H1 (cell line): ENCODE results near the gene OR9G4. TPM values are rescaled to one million over a fixed set of nuclear protein-coding genes. Genes with fewer than 3 reads are reported as not detected.

Experiments used
- CTCF ChIA-PET: fragments of 300-600 bp; sonication (Branson Sonifier 250); formaldehyde crosslinking; loops from one replicate; lab custom pipeline; 2021; ENCODE audit not compliant: partially characterized antibody; lab: Charles Lee
- POLR2A ChIA-PET: fragments of 300-600 bp; sonication (Branson Sonifier 250); formaldehyde crosslinking; loops from one replicate; lab custom pipeline; 2021; ENCODE audit warnings: inconsistent platforms; ENCODE audit not compliant: partially characterized antibody; lab: Charles Lee
- DNase-seq, 2 experiments: peaks; one replicate each; pipeline versions ENCODE4 v3.0.0 to v3.0.0-alpha.2; 2010 to 2022; ENCODE audit warnings: low spot score in 2 of 2, low read depth in 1 of 2, mixed read lengths in 1 of 2
- FAIRE-seq: peaks from 2 replicates; lab custom pipeline; 2011; peaks lifted over from hg19 to GRCh38; lab: Jason Lieb, UNC
- H2AFZ ChIP-seq: 2 replicates; pipeline ENCODE4 v1.8.1; 2012; ENCODE audit warnings: low read length, inconsistent platforms
- H2AK5ac ChIP-seq: 2 replicates; pipeline ENCODE4 v1.6.1; 2013; ENCODE audit warnings: low read depth, low read length
- H2BK120ac ChIP-seq: replicated peaks from 2 replicates; pipeline ENCODE3; 2013; ENCODE audit warnings: low read depth, low read length, inconsistent platforms
- H2BK12ac ChIP-seq: 2 replicates; pipeline ENCODE4 v1.6.1; 2013; ENCODE audit warnings: low read depth, low read length
- H2BK15ac ChIP-seq: 2 replicates; pipeline ENCODE4 v1.6.1; 2013; ENCODE audit warnings: low read length
- H2BK20ac ChIP-seq: 2 replicates; pipeline ENCODE4 v1.6.1; 2013; ENCODE audit warnings: low read length
- H2BK5ac ChIP-seq: 2 replicates; pipeline ENCODE4 v1.6.1; 2013; ENCODE audit warnings: low read depth, low read length
- H3K14ac ChIP-seq: 2 replicates; pipeline ENCODE4 v1.6.1; 2013; ENCODE audit warnings: inconsistent platforms; ENCODE audit not compliant: insufficient read length
- H3K18ac ChIP-seq: 2 replicates; pipeline ENCODE4 v1.6.1; 2013; ENCODE audit warnings: low read length; ENCODE audit errors: extremely low read depth
- H3K23ac ChIP-seq: 2 replicates; pipeline ENCODE4 v1.6.1; 2013; ENCODE audit warnings: inconsistent platforms; ENCODE audit not compliant: insufficient read length
- H3K23me2 ChIP-seq: 2 replicates; pipeline ENCODE4 v1.6.1; 2013; ENCODE audit warnings: low read depth, low read length
- H3K27ac ChIP-seq: 2 replicates; pipeline ENCODE4 v1.6.1; 2011; ENCODE audit warnings: low read depth, low read length, inconsistent platforms
- H3K27me3 ChIP-seq, 4 experiments: replicated peaks in 1 of 4; 1 replicate in 1 of 4; 2 replicates in 3 of 4; pipeline versions ENCODE4 v1.6.1 to v1.8.1; 2011 to 2013; ENCODE audit warnings: low read length in 3 of 4, mild to moderate bottlenecking in 3 of 4, inconsistent platforms in 2 of 4, mixed read lengths in 2 of 4, moderate library complexity in 1 of 4; ENCODE audit not compliant: control insufficient read depth in 3 of 4, insufficient read depth in 3 of 4; ENCODE audit errors: extremely low read depth in 1 of 4
- H3K36me3 ChIP-seq, 4 experiments: 2 replicates each; pipeline versions ENCODE4 v1.6.1 to v1.8.1; 2011 to 2013; ENCODE audit warnings: mild to moderate bottlenecking in 4 of 4, low read length in 3 of 4, moderate library complexity in 2 of 4, control low read depth in 1 of 4, inconsistent platforms in 1 of 4; ENCODE audit not compliant: insufficient read depth in 4 of 4, control insufficient read depth in 2 of 4
- H3K4ac ChIP-seq: replicated peaks from 2 replicates; pipeline ENCODE3; 2013; ENCODE audit warnings: low read length, low read depth, mixed read lengths, inconsistent platforms; ENCODE audit not compliant: insufficient read length
- H3K4me1 ChIP-seq, 4 experiments: replicated peaks in 1 of 4; 1 replicate in 1 of 4; 2 replicates in 3 of 4; pipeline versions ENCODE4 v1.6.1 to v1.8.1; 2011 to 2013; ENCODE audit warnings: low read length in 3 of 4, inconsistent platforms in 2 of 4, mixed read lengths in 1 of 4; ENCODE audit not compliant: insufficient read depth in 4 of 4, control insufficient read depth in 3 of 4
- H3K4me2 ChIP-seq, 2 experiments: 2 replicates each; pipeline versions ENCODE4 v1.6.1 to v1.8.1; 2011 to 2013; ENCODE audit warnings: low read depth in 2 of 2, low read length in 2 of 2, control low read depth in 1 of 2, inconsistent platforms in 1 of 2, mild to moderate bottlenecking in 1 of 2; ENCODE audit not compliant: insufficient read depth in 1 of 2
- H3K4me3 ChIP-seq, 4 experiments: fragments of 200-600, 300-600 bp in 1 of 4; sonication (generic), shearing (Covaris generic), sonication (Bioruptor Twin) in 1 of 4; 2 replicates each; pipeline versions ENCODE4 v1.5.1 to v1.8.1; 2011 to 2016; ENCODE audit warnings: low read length in 4 of 4, low read depth in 3 of 4, control low read depth in 2 of 4, inconsistent platforms in 2 of 4, mild to moderate bottlenecking in 2 of 4, mixed read lengths in 1 of 4, moderate library complexity in 1 of 4; ENCODE audit not compliant: insufficient read depth in 2 of 4; ENCODE audit errors: extremely low read depth in 1 of 4
- H3K56ac ChIP-seq: replicated peaks from 2 replicates; pipeline ENCODE3; 2013; ENCODE audit warnings: low read depth, mild to moderate bottlenecking, mixed read lengths, low read length, inconsistent platforms; ENCODE audit not compliant: insufficient read length
- H3K79me1 ChIP-seq: 2 replicates; pipeline ENCODE4 v1.6.1; 2013; ENCODE audit warnings: low read depth, low read length, control low read depth
- H3K79me2 ChIP-seq, 2 experiments: 2 replicates each; pipeline versions ENCODE4 v1.6.1 to v1.8.1; 2012 to 2013; ENCODE audit warnings: low read length in 2 of 2, mild to moderate bottlenecking in 2 of 2, inconsistent platforms in 1 of 2; ENCODE audit not compliant: insufficient read depth in 2 of 2, control insufficient read depth in 1 of 2
- H3K9ac ChIP-seq, 4 experiments: replicated peaks in 1 of 4; 1 replicate in 1 of 4; 2 replicates in 3 of 4; pipeline versions ENCODE4 v1.6.1 to v1.8.1; 2011 to 2013; ENCODE audit warnings: low read depth in 3 of 4, low read length in 3 of 4, control low read depth in 2 of 4, mild to moderate bottlenecking in 2 of 4, moderate library complexity in 2 of 4, inconsistent platforms in 1 of 4; ENCODE audit errors: extremely low read depth in 1 of 4
- H3K9me3 ChIP-seq, 2 experiments: 2 replicates each; pipeline versions ENCODE4 v1.6.1 to v1.8.1; 2012 to 2013; ENCODE audit warnings: mild to moderate bottlenecking in 2 of 2, moderate library complexity in 2 of 2, control low read depth in 1 of 2, inconsistent platforms in 1 of 2, low read depth in 1 of 2, low read length in 1 of 2, mixed read lengths in 1 of 2; ENCODE audit not compliant: insufficient read depth in 2 of 2
- H4K20me1 ChIP-seq, 2 experiments: replicated peaks in 1 of 2; 2 replicates each; pipeline versions ENCODE3 to v1.8.1; 2011 to 2013; ENCODE audit warnings: inconsistent platforms in 2 of 2, low read length in 2 of 2, mild to moderate bottlenecking in 1 of 2; ENCODE audit not compliant: insufficient read depth in 2 of 2, control insufficient read depth in 1 of 2
- H4K5ac ChIP-seq: 2 replicates; pipeline ENCODE4 v1.6.1; 2013; ENCODE audit warnings: low read length, low read depth, mixed read lengths, inconsistent platforms; ENCODE audit not compliant: insufficient read length
- H4K8ac ChIP-seq: 2 replicates; pipeline ENCODE4 v1.8.0; 2013; ENCODE audit warnings: mild to moderate bottlenecking, moderate library complexity, low read length, inconsistent platforms; ENCODE audit not compliant: insufficient read depth; ENCODE audit errors: extremely low read depth
- H4K91ac ChIP-seq: replicated peaks from 2 replicates; pipeline ENCODE3; 2013; ENCODE audit warnings: low read length, mixed read lengths, inconsistent platforms; ENCODE audit not compliant: insufficient read length
- ASH2L ChIP-seq: fragments of 200-600, 300-600 bp; sonication (generic); IDR thresholded peaks from one replicate; pipeline ENCODE4 v1.7.1; 2017; ENCODE audit warnings: low read length
- BACH1 ChIP-seq: IDR thresholded peaks from 2 replicates; pipeline ENCODE4 v1.6.1; 2012; ENCODE audit warnings: low read length, improper control_type of control experiment
- EP300 ChIP-seq, 2 experiments: IDR thresholded peaks; 1 replicate in 1 of 2; 2 replicates in 1 of 2; pipeline ENCODE4 v1.6.1; 2011 to 2012; ENCODE audit warnings: low read depth in 2 of 2, low read length in 2 of 2, mild to moderate bottlenecking in 2 of 2, borderline replicate concordance in 1 of 2, inconsistent platforms in 1 of 2, moderate library complexity in 1 of 2
- HDAC2 ChIP-seq, 2 experiments: fragments of 300-600 bp in 1 of 2; sonication (generic) in 1 of 2; IDR thresholded peaks; 2 replicates each; pipeline ENCODE4 v1.6.1; 2011 to 2012; ENCODE audit warnings: low read depth in 2 of 2, low read length in 2 of 2, mild to moderate bottlenecking in 2 of 2, moderate library complexity in 2 of 2, borderline replicate concordance in 1 of 2, inconsistent platforms in 1 of 2
- PHF8 ChIP-seq: fragments of 200-600 bp; sonication (generic); conservative IDR thresholded peaks from 2 replicates; pipeline ENCODE4 v1.7.1; 2012; ENCODE audit warnings: low read depth, mild to moderate bottlenecking, inconsistent platforms, low read length, moderate library complexity
- POLR2AphosphoS5 ChIP-seq: IDR thresholded peaks from 2 replicates; pipeline ENCODE4 v1.6.1; 2011; ENCODE audit warnings: low read depth, low read length
- RAD21 ChIP-seq, 2 experiments: IDR thresholded peaks in 1 of 2; conservative IDR thresholded peaks in 1 of 2; 2 replicates each; pipeline ENCODE4 v1.6.1; 2011; ENCODE audit warnings: low read depth in 2 of 2, low read length in 2 of 2, improper control_type of control experiment in 1 of 2, inconsistent platforms in 1 of 2, mild to moderate bottlenecking in 1 of 2, moderate library complexity in 1 of 2
- RXRA ChIP-seq: IDR thresholded peaks from 2 replicates; pipeline ENCODE4 v1.6.1; 2011; ENCODE audit warnings: low read depth, mild to moderate bottlenecking, low read length, moderate library complexity; ENCODE audit not compliant: insufficient read depth
- SAP30 ChIP-seq: fragments of 300-600 bp; sonication (generic); IDR thresholded peaks from 2 replicates; pipeline ENCODE4 v1.7.1; 2012; ENCODE audit warnings: low read length, moderate library complexity, mild to moderate bottlenecking, inconsistent platforms; ENCODE audit not compliant: insufficient read depth, insufficient replicate concordance
- SP2 ChIP-seq: IDR thresholded peaks from 2 replicates; pipeline ENCODE4 v1.6.1; 2012; ENCODE audit warnings: mild to moderate bottlenecking, low read length, inconsistent platforms
- SP4 ChIP-seq: IDR thresholded peaks from 2 replicates; pipeline ENCODE4 v1.6.1; 2012; ENCODE audit warnings: low read length, inconsistent platforms
- WGBS, 2 experiments: shearing (Covaris generic) in 1 of 2; methylation state at CpG; one replicate each; pipeline versions ENCODE4 v1.1.6 to v1.1.7; 2013 to 2015; ENCODE audit warnings: low lambda C conversion rate in 2 of 2, mixed read lengths in 2 of 2, inconsistent platforms in 1 of 2, low coverage in 1 of 2, missing lambda C conversion rate in 1 of 2; ENCODE audit not compliant: insufficient replicate concordance in 2 of 2, insufficient coverage in 1 of 2, insufficient read length in 1 of 2; ENCODE audit errors: extremely low coverage in 1 of 2, missing lambda C conversion rate in 1 of 2; 5-methylcytosine and 5-hydroxymethylcytosine counted together
- polyA plus RNA-seq, 7 experiments: library from polyadenylated mRNA; depleted of rRNA in 3 of 7; stranded (reverse) in 5 of 7; unstranded in 2 of 7; fragments of >200 nt in 5 of 7; fragments of 200-250 nt in 2 of 7; gene quantifications; 1 replicate in 5 of 7; 2 replicates in 1 of 7; 4 replicates in 1 of 7; pipeline versions ENCODE4 v1.2.1 to v1.2.3, GENCODE V29; 2011 to 2013; ENCODE audit warnings: missing spikeins in 2 of 7, mixed read lengths in 2 of 7
- total RNA-seq: library from RNA; stranded (reverse); fragmentation: NEBNext Ultra II Directional; extraction: Animal tissue kit (Norgen Biotek cat#: 25700); gene quantifications from 2 replicates; pipeline ENCODE4 v1.2.1, GENCODE V29; 2021
- TF ChIP-seq, protein P1 (sequence below): IDR thresholded peaks from 2 replicates; pipeline ENCODE4 v1.6.1; 2012; ENCODE audit warnings: low read length, inconsistent platforms

OR9G4 gene
- total and polyA plus RNA-seq, 2 of the 8 experiments (the other 6 are each of a cell fraction or from before 2014, with no cell fraction given): not detected

GRCh38 chr11:56714206-56714605 lies 34.3 kb downstream of the OR9G4 start:
- DNase-seq (no peak), FAIRE-seq (no peak)
- no peak overlapping the region for H3K4me2 ChIP-seq
- no peak overlapping the region for H2BK120ac ChIP-seq
- no peaks in the 10 kb centered on the region for H3K79me1 ChIP-seq
- no peak overlapping the region for H3K56ac ChIP-seq
- H3K36me3 ChIP-seq: no peaks in the 10 kb centered on the region
- ChIA-PET POLR2A (no interaction called here), CTCF (no interaction called here)
- H3K4me1 ChIP-seq: no peaks in the 10 kb centered on the region
- no peak overlapping the region for H3K9ac ChIP-seq
- no peak overlapping the region for H3K4me3 ChIP-seq
- no peak overlapping the region for H2BK15ac ChIP-seq
- no peak overlapping the region for H2AFZ ChIP-seq
- H2BK12ac ChIP-seq: no peak overlapping the region
- H4K20me1 ChIP-seq: no peaks in the 10 kb centered on the region
- no peak overlapping the region for H4K8ac ChIP-seq
- H4K5ac ChIP-seq: no peak overlapping the region
- H3K14ac ChIP-seq: no peak overlapping the region
- no peak overlapping the region for H2BK20ac ChIP-seq
- 96% methylated on average over 2 of the region's 2 CpGs; no CpG with 5 or more reads in 1 of the 2 experiments for WGBS, 2 experiments
- no peak overlapping the region for H3K18ac ChIP-seq
- H2BK5ac ChIP-seq: no peak overlapping the region
- no peaks in the 10 kb centered on the region for H3K23me2 ChIP-seq
- 0 out of 4 replicates have a peak, but pooled peaks cover 0 to 3% of the 10 kb centered on the region in 2 experiments for H3K9me3 ChIP-seq
- no peak overlapping the region for H3K23ac ChIP-seq
- H3K79me2 ChIP-seq: no peaks in the 10 kb centered on the region
- no peak overlapping the region for H4K91ac ChIP-seq
- no peak overlapping the region for H3K27ac ChIP-seq
- H3K4ac ChIP-seq: no peak overlapping the region
- H2AK5ac ChIP-seq: no peak overlapping the region
- H3K27me3 ChIP-seq: no peaks in the 10 kb centered on the region
- TF ChIP-seq POLR2AphosphoS5: no peak
- TF ChIP-seq, protein P1, sequence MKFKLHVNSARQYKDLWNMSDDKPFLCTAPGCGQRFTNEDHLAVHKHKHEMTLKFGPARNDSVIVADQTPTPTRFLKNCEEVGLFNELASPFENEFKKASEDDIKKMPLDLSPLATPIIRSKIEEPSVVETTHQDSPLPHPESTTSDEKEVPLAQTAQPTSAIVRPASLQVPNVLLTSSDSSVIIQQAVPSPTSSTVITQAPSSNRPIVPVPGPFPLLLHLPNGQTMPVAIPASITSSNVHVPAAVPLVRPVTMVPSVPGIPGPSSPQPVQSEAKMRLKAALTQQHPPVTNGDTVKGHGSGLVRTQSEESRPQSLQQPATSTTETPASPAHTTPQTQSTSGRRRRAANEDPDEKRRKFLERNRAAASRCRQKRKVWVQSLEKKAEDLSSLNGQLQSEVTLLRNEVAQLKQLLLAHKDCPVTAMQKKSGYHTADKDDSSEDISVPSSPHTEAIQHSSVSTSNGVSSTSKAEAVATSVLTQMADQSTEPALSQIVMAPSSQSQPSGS: no peak
- no peak for TF ChIP-seq BACH1
- TF ChIP-seq ASH2L: no peak
- no peak for TF ChIP-seq SP2
- TF ChIP-seq SP4: no peak
- TF ChIP-seq RXRA: no peak
- TF ChIP-seq RAD21 (IDR thresholded peaks at IDR 0.05 in 1 of 2, conservative IDR thresholded peaks at IDR 0.05 in 1 of 2; ENCODE audit: low read depth in 2 of 2, low read length in 2 of 2): no peak
- TF ChIP-seq SAP30: no peak
- no peak for TF ChIP-seq EP300 (IDR thresholded peaks at IDR 0.05; ENCODE audit: borderline replicate concordance in 1 of 2, low read depth in 2 of 2, low read length in 2 of 2)
- no peak for TF ChIP-seq PHF8
- TF ChIP-seq HDAC2 (IDR thresholded peaks at IDR 0.05; ENCODE audit: borderline replicate concordance in 1 of 2, low read depth in 2 of 2, low read length in 2 of 2): no peak
